Dermis blood vessel endothelial cell (primary cell): ENCODE measurements around the gene UPP2. TPM values are rescaled to one million over a fixed set of nuclear protein-coding genes. Genes with fewer than 3 reads are reported as not detected.

Experiments
- DNase-seq: peaks from one replicate; pipeline ENCODE4 v3.0.0; 2010
- total RNA-seq: library from RNA; depleted of rRNA; stranded (reverse); fragments of >200 nt; gene quantifications from 2 replicates; pipeline ENCODE4 v1.2.3, GENCODE V29; 2014

Gene UPP2
- total RNA-seq, 1 donor from 2014 or later = not detected

DNA sequence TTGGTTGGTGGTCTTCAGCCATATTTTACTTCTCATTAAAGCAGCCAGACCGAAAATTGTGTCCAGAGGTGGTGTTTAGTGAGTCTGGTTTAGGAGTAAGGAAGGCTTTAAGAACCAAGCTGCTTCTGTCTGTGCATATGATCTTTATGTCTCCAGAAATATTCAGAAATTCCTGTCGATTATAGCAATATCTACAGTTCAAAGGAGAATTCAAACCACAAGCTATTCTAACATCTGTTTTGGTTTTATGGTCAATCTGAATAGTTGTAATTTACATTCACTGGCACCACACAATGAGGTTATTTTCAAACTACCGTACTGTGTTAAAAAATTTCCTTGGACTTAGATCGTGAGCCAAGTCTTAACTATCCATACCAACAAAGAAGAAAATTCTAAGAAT lies 11.3 kb downstream of the UPP2 start:
- DNase-seq = no peak

- no peak for DNase-seq
Measured at GRCh38 chr2:158113741-158114295, 12.1 kb downstream of the UPP2 start.

DNA sequence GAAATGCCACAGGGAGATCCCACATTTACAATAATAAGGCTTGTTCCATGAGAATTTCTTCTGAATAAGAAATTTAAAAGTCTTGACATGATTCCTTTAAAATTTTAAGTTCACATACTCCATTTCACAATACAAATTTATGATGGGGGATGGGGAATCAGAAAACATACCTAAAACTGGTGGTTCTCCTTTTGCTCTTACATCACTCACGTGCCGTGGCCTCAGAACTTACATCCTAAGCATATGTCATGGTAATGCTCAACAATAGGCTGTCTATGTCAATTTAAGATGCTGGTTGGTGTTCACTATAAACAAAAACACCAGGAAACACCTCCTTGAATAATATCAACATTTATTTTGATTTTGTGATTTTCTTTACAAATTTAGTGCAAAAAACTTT lies 12.8 kb downstream of the UPP2 start:
- no peak for DNase-seq

DNA sequence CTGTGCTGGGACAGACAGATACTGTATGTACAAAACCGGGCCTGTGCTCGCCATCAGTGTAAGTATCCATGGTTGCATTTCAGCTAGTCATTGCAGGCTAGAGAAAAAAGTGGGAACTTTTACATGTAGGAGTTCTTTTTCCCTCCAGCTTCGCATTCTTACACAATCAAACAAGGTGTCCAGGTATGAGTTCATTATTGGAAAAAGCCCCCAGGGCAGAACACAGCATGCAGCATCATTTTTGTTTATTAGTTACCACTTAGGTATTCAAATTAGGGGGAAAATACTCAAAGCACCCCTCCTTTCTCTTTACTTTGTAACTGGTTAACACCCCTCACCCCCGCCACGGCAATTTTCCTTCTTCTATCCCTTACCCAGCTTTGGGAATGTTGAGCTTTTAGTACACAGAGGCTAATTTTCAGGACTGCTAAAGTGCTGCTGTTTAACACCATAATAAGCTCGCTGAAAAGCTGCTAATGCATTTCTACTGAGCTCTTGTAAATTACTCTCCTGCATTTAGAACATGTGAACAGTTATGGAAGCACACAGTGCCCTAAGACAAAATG lies 13.6 kb downstream of the UPP2 start:
- no peak for DNase-seq

DNA sequence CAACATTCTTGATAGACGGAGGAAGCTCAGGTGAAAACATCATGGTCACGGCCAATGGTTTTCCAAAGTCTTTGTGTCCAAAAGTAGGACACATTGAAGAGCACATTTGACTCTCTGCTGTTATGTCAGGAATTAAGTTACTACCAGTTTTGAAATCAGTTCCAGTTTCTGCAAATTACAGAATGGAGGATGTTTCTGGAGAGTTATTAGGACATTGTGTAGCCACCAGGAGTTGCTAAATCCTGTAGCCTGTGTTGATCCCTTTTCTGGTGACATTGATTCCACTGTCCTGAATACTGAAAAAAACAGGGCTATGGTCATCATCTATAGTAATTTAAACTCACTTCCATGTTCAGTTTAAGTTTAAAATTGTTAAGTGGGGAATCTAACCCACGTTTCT lies 15.3 kb downstream of the UPP2 start:
- DNase-seq = no peak

DNA sequence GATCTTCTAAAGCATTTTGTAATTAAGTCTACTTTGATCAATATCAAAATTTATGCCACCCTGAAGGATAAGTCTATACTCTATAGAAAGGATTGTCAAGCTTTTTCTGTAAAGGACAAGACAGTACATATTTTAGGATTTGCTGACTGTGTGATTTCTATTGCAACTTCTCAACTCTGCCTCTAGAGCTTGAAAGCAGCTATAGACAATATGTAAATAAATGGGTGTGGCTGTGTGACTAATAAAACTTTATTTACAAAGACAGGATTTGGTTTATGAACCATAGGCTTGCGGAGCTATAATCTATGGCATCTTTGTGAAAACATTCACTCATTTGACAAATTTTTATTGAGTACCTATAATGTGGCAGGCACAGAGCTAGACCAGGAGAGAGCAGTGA lies 18.4 kb downstream of the UPP2 start:
- no peak for DNase-seq

- DNase-seq = no peak
Measured at GRCh38 chr2:158120664-158121641, 19.3 kb downstream of the UPP2 start.

DNA sequence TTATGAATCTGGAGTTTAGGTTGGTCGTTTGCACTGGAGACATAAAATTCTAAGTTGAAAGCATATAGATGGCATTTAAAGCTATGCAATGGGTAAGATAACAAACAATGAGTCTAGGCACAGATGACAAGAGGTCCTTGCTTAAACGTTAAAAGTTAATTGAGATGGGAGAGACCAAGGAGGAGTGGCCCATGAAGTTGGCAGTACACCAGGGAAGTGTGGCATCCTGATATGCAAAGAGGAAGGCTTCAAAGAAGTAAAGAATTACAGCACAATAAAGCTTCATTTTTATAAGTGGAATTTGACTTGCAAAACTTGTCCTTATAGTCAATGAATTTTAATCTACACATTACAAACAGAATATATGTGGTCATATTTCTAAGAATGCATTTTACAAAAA lies 23.2 kb downstream of the UPP2 start:
- DNase-seq = no peak

DNA sequence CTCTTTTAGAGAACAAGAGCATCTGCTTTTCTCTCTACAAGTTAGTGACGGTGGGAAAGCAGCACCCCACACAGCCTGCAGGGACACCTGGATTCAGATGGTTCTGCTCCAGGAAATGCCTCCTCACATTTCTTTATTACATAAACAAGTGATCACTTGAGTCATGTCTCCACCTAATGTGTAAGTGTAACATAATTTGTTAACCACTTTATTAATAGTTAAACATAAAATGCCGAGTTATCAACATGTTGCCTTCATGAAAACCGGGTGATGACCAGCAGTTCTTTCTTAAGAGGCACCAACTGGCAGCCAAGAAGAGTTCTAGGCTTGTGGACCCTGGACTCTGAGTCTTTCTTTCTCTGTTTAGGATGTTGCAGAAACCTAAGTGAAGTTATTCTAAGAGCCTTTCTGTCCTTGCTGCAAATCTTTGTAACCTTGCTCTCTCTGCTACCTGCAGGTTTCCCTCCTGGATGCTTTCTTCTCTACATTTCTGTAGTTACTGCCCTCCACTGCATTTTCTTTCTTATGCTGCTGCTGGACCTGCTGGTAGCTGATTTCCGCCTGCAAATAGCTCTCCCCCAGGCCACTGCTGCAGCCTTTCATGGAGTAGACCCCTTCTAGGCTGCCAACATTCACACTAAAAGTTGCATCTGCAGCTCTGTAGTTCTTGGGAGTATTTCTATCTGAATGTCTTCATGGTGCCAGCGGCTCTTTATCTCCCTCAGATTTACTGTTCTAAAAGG lies 24.3 kb downstream of the UPP2 start:
- no peak for DNase-seq

DNA sequence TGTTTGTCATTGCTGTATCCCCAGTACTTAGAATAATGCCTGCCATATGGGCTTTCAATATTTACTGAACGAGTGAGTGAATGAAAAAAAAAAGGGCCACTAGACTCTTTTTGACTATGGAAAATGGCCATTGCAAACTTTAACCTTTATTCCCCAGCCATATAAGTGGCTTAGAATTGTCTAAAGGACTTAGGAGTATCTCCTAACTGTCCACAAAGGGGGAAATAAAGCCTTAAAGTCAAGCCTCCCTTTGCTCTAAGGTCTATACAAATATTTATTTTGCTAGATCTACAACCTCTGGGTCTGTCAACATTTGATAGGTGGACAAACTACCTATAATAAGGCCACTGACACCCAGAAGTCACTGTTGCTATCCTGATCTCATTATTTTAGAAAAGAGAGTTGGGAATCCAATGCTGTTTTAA lies 25.7 kb downstream of the UPP2 start:
- DNase-seq = no peak

- no peak for DNase-seq
Measured at GRCh38 chr2:158128168-158128973, 26.7 kb downstream of the UPP2 start.

DNA sequence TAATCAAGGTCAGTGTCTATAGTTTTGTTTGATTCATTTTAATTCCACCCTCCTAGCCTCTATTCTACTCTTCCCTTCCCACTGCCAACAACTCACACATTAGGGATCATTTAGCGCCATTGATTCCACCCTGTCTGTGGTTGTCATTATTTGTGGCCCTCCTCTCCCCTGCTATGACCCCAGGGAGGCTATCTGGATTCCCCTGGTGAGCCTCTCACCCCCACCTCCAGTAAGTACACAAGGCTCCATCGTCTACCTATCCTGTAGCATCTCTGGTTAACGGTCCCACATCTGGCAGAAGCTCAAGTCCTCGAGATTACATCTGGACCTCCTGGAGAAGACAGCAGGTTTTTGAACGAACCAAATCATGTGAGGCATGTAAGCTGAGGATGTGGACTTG lies 27.4 kb downstream of the UPP2 start:
- no peak for DNase-seq

DNA sequence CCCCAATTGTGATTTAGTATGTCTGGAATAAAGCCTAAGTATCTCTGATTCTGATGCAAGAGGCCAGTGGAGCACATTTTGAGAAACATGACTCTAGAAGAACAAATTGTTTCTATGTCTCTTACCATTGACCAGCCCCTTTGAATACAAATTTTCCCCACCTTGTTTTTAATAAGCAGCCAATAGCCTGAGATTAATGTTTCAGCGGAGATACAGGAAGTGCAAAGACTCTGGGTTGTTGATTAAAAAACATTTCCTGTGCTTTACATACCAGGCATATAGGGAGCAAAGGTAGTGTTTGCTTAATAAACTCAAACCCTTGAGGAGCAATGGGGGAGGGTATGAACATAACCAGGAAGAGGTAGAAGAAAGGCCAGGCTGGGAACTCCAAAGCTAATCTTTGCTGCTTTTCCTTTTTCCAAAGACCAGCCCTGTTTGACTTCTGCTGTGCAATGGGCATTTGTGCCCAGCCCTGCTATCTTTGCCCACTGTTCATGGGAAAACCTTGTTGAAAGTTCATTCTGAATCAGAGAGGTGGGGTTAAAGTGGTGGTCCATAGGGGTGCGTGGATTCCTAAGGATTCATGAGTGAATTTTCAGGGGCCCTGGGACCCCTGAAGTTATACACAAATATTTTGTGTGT lies 29.3 kb downstream of the UPP2 start:
- DNase-seq = no peak

GRCh38 chr2:158131483-158131912 lies 29.8 kb downstream of the UPP2 start:
- no peak for DNase-seq

- DNase-seq = no peak
Measured at GRCh38 chr2:158131919-158132566, 30.4 kb downstream of the UPP2 start.

DNA sequence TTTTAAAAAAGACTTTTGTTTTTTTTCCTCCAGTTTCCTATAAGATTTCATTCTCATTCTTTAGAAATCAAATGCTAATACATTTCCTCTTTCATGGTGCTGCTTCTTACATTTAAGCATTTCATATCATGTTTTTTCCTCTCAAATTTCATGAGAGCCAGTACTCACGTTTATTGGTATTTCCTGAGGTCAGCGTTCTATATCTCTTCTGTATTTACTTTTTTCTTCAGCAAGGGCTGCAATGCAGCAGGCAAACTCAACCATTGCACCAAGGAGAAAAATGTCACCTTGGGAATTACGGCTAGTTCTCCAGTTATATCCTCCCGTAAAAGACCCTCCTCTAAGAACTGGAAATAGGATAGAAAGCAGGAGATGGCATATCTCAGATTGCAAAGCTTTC lies 32.4 kb downstream of the UPP2 start:
- DNase-seq = no peak

DNA sequence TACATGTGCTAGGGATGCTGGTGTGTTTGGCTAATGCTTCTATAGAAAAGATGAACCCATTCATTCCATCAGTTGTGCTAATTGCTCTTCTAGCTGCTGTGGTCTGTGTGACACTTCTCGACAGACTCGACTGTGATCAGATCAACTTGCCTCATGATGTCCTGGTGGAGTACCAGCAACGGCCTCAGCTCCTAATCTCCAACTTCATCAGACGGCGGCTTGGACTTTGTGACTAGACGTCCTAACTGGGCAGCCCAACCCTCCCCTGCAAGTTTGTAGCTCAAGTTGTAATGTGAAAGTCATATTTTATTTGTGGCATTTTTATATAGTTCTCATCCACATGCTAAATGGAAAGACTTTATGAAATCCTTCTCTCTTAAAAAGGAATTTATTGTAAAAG lies 33.0 kb downstream of the UPP2 start:
- DNase-seq = no peak

- DNase-seq = no peak
Measured at GRCh38 chr2:158135096-158135495, 33.4 kb downstream of the UPP2 start.

DNA sequence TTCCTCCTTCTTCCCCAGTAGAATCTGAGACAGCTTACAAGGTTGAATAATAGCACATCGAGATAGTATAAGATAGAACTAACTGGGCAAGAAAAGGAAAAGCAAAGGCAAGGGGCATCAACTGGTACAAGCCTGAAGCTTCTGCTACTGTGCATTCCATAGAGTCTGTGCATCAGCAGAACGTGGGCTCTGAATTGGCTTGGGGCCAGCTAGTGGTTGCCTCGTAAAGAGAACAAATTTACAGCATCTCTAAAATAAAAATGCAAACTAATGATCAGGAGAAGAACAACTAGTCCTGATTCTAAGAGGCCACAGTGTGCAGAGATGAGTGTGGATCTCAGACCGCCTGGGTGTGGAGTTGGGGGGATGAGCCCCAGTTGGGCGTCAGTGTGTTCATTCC lies 36.6 kb downstream of the UPP2 start:
- DNase-seq = no peak

- no peak for DNase-seq
Measured at GRCh38 chr2:158140201-158140600, 38.5 kb downstream of the UPP2 start.

GRCh38 chr2:158142165-158142564 lies 40.5 kb downstream of the UPP2 start:
- no peak for DNase-seq
